K562 (cell line): ENCODE data around the gene FIZ1. TPM values are rescaled to one million over a fixed set of nuclear protein-coding genes. Genes with fewer than 3 reads are reported as not detected.
A peak's percentile ranks its signal among the peaks of the same experiment; 100 is the strongest.

Source experiments
- CBX5 ChIP-seq: IDR thresholded peaks from 2 replicates; pipeline ENCODE4 v1.6.1; 2014; ENCODE audit warnings: low read depth, borderline replicate concordance
- ELF1 ChIP-seq: fragments of 200-800 bp; sonication (Bioruptor generic); IDR thresholded peaks from 2 replicates; pipeline ENCODE4 v1.6.1; 2016; ENCODE audit warnings: missing genetic modification characterization, missing compliant biosample characterization
- HMGN3 ChIP-seq: IDR thresholded peaks from 2 replicates; pipeline ENCODE4 v1.6.1; 2011; ENCODE audit warnings: borderline replicate concordance, low read depth, mild to moderate bottlenecking, mixed read lengths, low read length; ENCODE audit not compliant: insufficient read length; ENCODE audit errors: extremely low read depth
- KDM2B ChIP-seq: fragments of 250-450 bp; sonication (Bioruptor Pico); IDR thresholded peaks from 2 replicates; pipeline ENCODE4 v1.8.0; 2021; ENCODE audit warnings: mild to moderate bottlenecking, moderate library complexity
- KDM5B ChIP-seq: fragments of 200-600 bp; sonication (generic); IDR thresholded peaks from 2 replicates; pipeline ENCODE4 v1.6.1; 2012; ENCODE audit warnings: low read depth, mild to moderate bottlenecking, moderate library complexity, low read length, control low read depth, inconsistent platforms; ENCODE audit not compliant: insufficient replicate concordance
- KHSRP ChIP-seq: fragments of 450-650 bp; IDR thresholded peaks from 2 replicates; pipeline ENCODE4 v1.6.1; 2017
- KLF10 ChIP-seq: fragments of 250-450 bp; sonication (Bioruptor Pico); IDR thresholded peaks from 2 replicates; pipeline ENCODE4 v1.6.1; 2021; ENCODE audit warnings: matching md5 sums
- L3MBTL2 ChIP-seq: fragments of 450-650 bp; IDR thresholded peaks from 2 replicates; pipeline ENCODE4 v1.6.1; 2016; ENCODE audit warnings: mild to moderate bottlenecking, moderate library complexity
- MCM3 ChIP-seq: fragments of 450-650 bp; IDR thresholded peaks from 2 replicates; pipeline ENCODE4 v1.6.1; 2016
- NFRKB ChIP-seq: fragments of 450-650 bp; IDR thresholded peaks from 2 replicates; pipeline ENCODE4 v1.6.1; 2016; ENCODE audit warnings: low read depth
- POLR2AphosphoS2 ChIP-seq: IDR thresholded peaks from 2 replicates; pipeline ENCODE4 v1.6.1; 2012; ENCODE audit warnings: low read length, improper control_type of control experiment
- RAD21 ChIP-seq, 2 experiments: fragments of 250-450 bp in 1 of 2; fragments of 450-650 bp in 1 of 2; sonication (Bioruptor Pico) in 1 of 2; formaldehyde crosslinking in 1 of 2; IDR thresholded peaks in 1 of 2; conservative IDR thresholded peaks in 1 of 2; 2 replicates each; pipeline versions ENCODE4 v1.4.0 to v1.8.0; 2020 to 2022; ENCODE audit warnings: mild to moderate bottlenecking in 2 of 2, moderate library complexity in 1 of 2
- RB1 ChIP-seq: fragments of 450-650 bp; IDR thresholded peaks from 2 replicates; pipeline ENCODE4 v1.6.1; 2017; ENCODE audit warnings: low read depth, mild to moderate bottlenecking
- RBBP5 ChIP-seq: fragments of 200-600 bp; sonication (generic); IDR thresholded peaks from 2 replicates; pipeline ENCODE4 v1.6.1; 2012; ENCODE audit warnings: borderline replicate concordance, mild to moderate bottlenecking, low read length, control low read depth, inconsistent platforms; ENCODE audit not compliant: insufficient read depth, poor library complexity, severe bottlenecking
- RBFOX2 ChIP-seq: fragments of 200-400 bp; formaldehyde crosslinking; IDR thresholded peaks from 2 replicates; pipeline ENCODE4 v1.6.1; 2017; ENCODE audit warnings: low read depth, mild to moderate bottlenecking, low read length, moderate library complexity
- WHSC1 ChIP-seq: IDR thresholded peaks from one replicate; pipeline ENCODE4 v1.6.1; 2012; ENCODE audit warnings: low read length, control low read depth, inconsistent platforms
- ZNF282 ChIP-seq: sonication (generic); formaldehyde crosslinking; IDR thresholded peaks from 2 replicates; pipeline ENCODE4 v1.8.1; 2023; ENCODE audit warnings: missing genetic modification reagents
- ZNF311 ChIP-seq: fragments of 250-450 bp; sonication (Bioruptor Pico); IDR thresholded peaks from 2 replicates; pipeline ENCODE4 v1.4.0; 2020; ENCODE audit warnings: mild to moderate bottlenecking, moderate library complexity
- polyA plus RNA-seq, 8 experiments: library from polyadenylated mRNA; depleted of rRNA in 4 of 8; stranded (reverse) in 5 of 8; unstranded in 3 of 8; fragments of >200 nt; fragmentation: Nextera tagmentation in 2 of 8; fragmentation: Illumina TruSeq in 1 of 8; extraction: Ambion mirVana in 2 of 8; extraction: Trizol in 1 of 8; gene quantifications; 2 replicates each; pipeline versions ENCODE4 v1.2.1 to v1.2.3, GENCODE V29; 2011 to 2014; ENCODE audit warnings: inconsistent platforms in 1 of 8, missing spikeins in 1 of 8
- total RNA-seq, 7 experiments: library from RNA; depleted of rRNA in 6 of 7; stranded (reverse); fragments of >200 nt in 6 of 7; fragmentation: Illumina TruSeq in 2 of 7; extraction: Trizol in 2 of 7; gene quantifications; 2 replicates each; pipeline versions ENCODE4 v1.2.1 to v1.2.3, GENCODE V29; 2011 to 2021; ENCODE audit warnings: low replicate concordance in 1 of 7
- TF ChIP-seq, protein P1 (sequence below): fragments of 200-800 bp; sonication (Bioruptor generic); IDR thresholded peaks from 2 replicates; pipeline ENCODE4 v1.6.1; 2017; ENCODE audit warnings: missing genetic modification characterization, missing compliant biosample characterization
- TF ChIP-seq, protein P2 (sequence below), 2 experiments: fragments of 450-650 bp; conservative IDR thresholded peaks; 2 replicates each; pipeline ENCODE4 v1.6.1; 2017; ENCODE audit warnings: mild to moderate bottlenecking in 2 of 2, moderate library complexity in 2 of 2
- TF ChIP-seq, protein P3 (sequence below): fragments of 450-650 bp; IDR thresholded peaks from 2 replicates; pipeline ENCODE4 v1.6.1; 2016; ENCODE audit warnings: antibody characterized with exemption
- TF ChIP-seq, protein P4 (sequence below): fragments of 250-450 bp; sonication (Bioruptor Pico); IDR thresholded peaks from 2 replicates; pipeline ENCODE4 v1.8.0; 2022; ENCODE audit warnings: moderate library complexity, mild to moderate bottlenecking, inconsistent platforms

FIZ1 gene
- total and polyA plus RNA-seq, 9 of the 15 experiments (the other 6 are each of a cell fraction or from before 2014, with no cell fraction given) = 0.79 to 17.5 (median 5.5) TPM

DNA sequence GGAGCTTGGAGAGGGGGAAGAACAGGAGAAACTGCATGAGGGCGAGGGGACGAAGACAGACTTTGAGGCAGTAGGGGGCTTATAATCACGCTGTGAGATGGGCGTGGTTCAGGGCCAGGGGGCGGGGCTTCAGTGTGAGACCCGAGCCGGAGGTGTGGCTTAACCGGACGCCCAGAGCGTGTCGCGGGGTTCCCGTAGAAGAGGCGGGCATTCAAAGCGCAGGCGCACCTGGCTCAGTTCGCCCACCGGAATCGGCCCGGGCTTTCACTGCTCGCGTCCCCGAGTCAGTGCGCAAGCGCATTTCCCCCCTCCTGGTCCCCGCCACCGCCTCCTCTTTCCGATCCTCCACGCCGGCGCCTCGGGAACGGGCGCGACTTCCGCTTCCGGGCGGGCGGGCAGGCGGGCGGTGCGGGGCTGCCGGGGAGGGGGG lies 5.9 kb upstream of the FIZ1 start (continued):
- TF ChIP-seq, protein P1, sequence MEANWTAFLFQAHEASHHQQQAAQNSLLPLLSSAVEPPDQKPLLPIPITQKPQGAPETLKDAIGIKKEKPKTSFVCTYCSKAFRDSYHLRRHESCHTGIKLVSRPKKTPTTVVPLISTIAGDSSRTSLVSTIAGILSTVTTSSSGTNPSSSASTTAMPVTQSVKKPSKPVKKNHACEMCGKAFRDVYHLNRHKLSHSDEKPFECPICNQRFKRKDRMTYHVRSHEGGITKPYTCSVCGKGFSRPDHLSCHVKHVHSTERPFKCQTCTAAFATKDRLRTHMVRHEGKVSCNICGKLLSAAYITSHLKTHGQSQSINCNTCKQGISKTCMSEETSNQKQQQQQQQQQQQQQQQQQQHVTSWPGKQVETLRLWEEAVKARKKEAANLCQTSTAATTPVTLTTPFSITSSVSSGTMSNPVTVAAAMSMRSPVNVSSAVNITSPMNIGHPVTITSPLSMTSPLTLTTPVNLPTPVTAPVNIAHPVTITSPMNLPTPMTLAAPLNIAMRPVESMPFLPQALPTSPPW (CRISPR knock-in tag) = peak; percentile 97
- TF ChIP-seq MCM3 (no peak), CBX5 (no peak), HMGN3 (peak; percentile 73), POLR2AphosphoS2 (peak; percentile 52; the same call in 1 of the 2 replicates), WHSC1 (no peak), L3MBTL2 (peak; percentile 76), KDM5B (peak; percentile 7), RB1 (no peak), RBBP5 (no peak), ZNF311 (CRISPR knock-in tag) (no peak), NFRKB (no peak), KLF10 (CRISPR knock-in tag) (no peak), KDM2B (no peak), KHSRP (no peak), RBFOX2 (peak; percentile 63), ELF1 (tag) (peak; percentile 94), RAD21 (CRISPR knock-in tag; conservative IDR thresholded peaks at IDR 0.05 in 1 of 2, IDR thresholded peaks at IDR 0.05 in 1 of 2) (no peak), ZNF282 (no peak)
- TF ChIP-seq, protein P2, sequence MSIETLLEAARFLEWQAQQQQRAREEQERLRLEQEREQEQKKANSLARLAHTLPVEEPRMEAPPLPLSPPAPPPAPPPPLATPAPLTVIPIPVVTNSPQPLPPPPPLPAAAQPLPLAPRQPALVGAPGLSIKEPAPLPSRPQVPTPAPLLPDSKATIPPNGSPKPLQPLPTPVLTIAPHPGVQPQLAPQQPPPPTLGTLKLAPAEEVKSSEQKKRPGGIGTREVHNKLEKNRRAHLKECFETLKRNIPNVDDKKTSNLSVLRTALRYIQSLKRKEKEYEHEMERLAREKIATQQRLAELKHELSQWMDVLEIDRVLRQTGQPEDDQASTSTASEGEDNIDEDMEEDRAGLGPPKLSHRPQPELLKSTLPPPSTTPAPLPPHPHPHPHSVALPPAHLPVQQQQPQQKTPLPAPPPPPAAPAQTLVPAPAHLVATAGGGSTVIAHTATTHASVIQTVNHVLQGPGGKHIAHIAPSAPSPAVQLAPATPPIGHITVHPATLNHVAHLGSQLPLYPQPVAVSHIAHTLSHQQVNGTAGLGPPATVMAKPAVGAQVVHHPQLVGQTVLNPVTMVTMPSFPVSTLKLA (conservative IDR thresholded peaks at IDR 0.05) = peak; percentile 47 to 52; a peak in 3 of 4 replicates
- TF ChIP-seq, protein P3, sequence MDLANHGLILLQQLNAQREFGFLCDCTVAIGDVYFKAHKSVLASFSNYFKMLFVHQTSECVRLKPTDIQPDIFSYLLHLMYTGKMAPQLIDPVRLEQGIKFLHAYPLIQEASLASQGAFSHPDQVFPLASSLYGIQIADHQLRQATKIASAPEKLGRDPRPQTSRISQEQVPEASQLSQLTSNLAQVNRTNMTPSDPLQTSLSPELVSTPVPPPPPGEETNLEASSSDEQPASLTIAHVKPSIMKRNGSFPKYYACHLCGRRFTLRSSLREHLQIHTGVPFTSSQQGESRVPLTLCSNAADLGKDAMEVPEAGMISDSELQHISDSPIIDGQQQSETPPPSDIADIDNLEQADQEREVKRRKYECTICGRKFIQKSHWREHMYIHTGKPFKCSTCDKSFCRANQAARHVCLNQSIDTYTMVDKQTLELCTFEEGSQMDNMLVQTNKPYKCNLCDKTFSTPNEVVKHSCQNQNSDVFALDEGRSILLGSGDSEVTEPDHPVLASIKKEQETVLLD = peak; percentile 92
- TF ChIP-seq, protein P4, sequence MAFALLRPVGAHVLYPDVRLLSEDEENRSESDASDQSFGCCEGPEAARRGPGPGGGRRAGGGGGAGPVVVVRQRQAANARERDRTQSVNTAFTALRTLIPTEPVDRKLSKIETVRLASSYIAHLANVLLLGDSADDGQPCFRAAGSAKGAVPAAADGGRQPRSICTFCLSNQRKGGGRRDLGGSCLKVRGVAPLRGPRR = no peak
